Measurements from ENCODE around the gene AQP11.
"Not testable (repeated sequence)": the region's sequence is repeated elsewhere in the genome, so short reads cannot be mapped to it uniquely, and the experiment has no call there.

The AQP11 gene

GRCh38 chr11:77589521-77590193 lies at the start of gene AQP11:
Gene AQP11 (plus strand): TSS chr11:77589953. CDS start chr11:77589993, 40 bp downstream.
- peak; percentile 85 for ATAC-seq

DNA sequence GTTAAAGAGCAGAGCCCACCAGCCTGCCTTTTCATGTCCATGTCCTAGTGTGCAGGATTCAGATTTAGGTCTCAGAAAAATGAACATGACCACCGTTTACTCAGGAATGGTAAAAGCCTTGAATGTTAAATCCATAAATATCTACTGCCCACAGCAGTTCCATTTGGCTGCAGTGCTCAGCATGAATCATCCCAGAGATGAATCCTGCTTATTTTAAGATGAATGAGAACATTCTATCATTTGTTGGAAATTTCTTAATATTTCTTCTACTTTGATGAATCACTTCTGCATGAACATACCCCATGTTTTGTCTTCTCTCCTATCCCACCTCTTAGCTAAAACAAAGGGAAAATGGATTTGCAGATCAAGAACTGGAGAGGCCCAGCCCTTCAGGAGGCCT lies 47.5 kb upstream of the AQP11 start:
- ATAC-seq (no peak), DNase-seq (no peak)

More at GRCh38 chr11:77589521-77590193, at the start of gene AQP11:
- DNase-seq, result peak; percentile 77

- no peak for ATAC-seq
- no peak for DNase-seq
Measured at GRCh38 chr11:77547047-77547836, 42.5 kb upstream of the AQP11 start.

DNA sequence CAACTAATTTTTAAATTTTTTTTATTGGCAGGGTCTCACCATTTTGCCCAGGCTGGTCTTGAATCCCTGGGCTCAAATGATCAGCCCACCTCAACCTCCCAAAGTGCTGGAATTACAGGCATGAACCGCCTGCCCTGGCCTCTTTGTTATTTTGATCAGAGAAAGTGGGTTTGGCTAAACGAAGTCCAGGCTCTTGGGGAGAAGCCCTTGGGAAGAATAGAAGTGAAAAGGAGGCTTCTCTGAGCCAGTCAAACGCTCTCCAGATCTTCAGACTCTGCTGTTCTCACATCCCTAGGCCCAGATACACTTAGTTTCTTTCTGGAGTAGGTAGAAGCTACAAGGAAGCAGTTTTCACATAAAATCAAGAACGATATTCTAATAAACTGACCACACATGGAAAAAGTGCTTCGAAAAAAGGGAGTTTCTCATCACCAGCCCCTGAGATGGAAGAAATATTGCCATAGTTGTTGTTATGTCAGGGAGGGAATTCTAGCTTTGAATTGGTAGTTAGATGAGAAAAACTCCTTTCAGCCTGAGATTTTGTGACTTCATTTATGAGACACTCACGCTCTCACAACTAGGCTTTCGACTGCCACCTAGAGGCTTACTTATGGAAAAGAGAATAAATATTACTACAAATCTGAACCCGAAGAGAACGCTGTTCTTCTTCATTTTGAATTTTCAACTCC lies 41.7 kb upstream of the AQP11 start:
- ATAC-seq, result no peak
- peak; percentile 19 for DNase-seq

DNA sequence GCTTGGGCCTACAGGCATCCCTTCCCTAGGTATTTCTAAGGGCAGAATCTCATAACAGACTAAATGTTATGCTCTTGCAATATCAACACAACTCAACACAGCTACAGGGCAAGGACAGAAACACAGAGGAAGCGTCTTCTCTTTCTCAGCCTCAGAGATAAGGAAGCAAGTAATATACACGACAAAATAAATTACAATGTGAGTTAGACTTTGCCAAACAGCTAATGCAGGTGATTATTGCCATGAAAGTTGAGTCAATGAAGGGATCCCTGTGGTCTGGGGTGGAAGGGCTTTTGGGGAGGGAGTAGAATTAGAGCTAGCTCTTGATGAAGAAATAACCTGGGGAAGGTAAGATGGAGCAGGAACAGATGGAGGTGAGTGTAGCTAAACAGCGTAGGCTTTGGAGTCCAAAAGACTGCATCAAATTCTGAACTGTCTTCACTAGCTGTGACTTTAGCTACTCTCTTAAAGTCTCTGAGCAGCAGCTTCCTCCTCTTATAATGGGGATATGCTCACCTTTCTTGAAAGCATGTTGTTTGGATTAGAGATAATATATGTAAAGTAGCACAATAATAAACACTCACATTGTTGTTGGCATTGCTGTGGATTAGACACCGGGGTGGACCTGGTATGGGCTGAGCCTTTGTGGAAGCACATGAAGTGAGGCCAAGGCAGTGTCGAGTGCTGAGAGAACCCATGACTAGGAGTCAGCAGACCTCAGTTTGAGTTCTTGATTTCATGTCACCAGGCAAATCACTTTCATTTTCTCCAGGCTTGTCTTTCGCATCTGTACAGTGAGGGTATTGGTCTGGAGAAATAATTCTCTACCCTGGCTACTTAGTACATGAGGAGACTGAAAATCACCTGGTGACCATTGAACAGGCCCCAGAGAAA lies 41.0 kb upstream of the AQP11 start:
- DNase-seq (no peak), ATAC-seq (no peak)

DNA sequence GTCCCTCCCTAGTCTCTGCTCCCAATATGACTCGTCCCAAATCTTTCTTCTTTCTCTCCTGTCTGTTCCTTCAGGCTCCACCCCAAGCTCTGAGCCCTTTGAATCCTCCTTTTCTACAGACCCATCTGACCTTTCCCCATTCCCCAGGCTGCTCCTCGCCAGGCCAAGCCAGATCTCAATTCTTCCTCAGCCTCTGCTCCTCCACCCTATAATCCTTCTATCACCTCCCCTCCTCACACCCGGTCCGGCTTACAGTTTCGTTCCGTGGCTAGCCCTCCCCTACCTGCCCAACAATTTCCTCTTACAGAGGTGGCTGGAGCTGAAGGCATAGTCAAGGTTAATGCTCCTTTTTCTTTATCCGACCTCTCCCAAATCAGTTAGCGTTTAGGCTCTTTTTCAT lies 38.3 kb upstream of the AQP11 start:
- ATAC-seq, DNase-seq: not testable (repeated sequence)

- no peak for ATAC-seq
Measured at GRCh38 chr11:77557553-77557952, 32.2 kb upstream of the AQP11 start.

GRCh38 chr11:77558380-77558779 lies 31.4 kb upstream of the AQP11 start:
- no peak for DNase-seq
- no peak for ATAC-seq

More at GRCh38 chr11:77557553-77557952, 32.2 kb upstream of the AQP11 start:
- no peak for DNase-seq

- DNase-seq (no peak), ATAC-seq (no peak)
Measured at GRCh38 chr11:77559686-77560401, 29.9 kb upstream of the AQP11 start.

DNA sequence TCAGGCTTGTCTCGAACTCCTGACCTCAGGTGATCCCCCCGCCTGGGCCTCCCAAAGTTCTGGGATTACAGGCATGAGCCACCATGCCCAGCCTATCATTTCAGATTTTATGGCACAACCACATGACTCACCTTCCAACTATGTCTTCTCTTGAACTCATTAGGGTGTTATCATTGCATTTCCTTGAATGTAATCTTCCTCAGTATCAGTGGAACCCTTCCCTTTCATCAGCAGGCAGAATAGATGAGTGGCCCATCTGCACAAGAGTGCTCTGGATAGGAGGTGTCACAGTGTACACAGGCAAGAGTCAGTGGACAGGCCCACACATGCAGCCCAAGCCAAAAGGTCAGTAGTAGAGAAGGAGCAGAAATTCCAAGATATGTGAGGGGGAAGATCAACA lies 29.1 kb upstream of the AQP11 start:
- ATAC-seq, result no peak
- no peak for DNase-seq

GRCh38 chr11:77561257-77561656 lies 28.5 kb upstream of the AQP11 start:
- DNase-seq (no peak), ATAC-seq (no peak)

- ATAC-seq (no peak), DNase-seq (no peak)
Measured at GRCh38 chr11:77568306-77568705, 21.4 kb upstream of the AQP11 start.

- no peak for ATAC-seq
- DNase-seq, result no peak
Measured at GRCh38 chr11:77568916-77569675, 20.7 kb upstream of the AQP11 start.

GRCh38 chr11:77569676-77570070 lies 20.1 kb upstream of the AQP11 start:
- DNase-seq, result no peak
- no peak for ATAC-seq

- not testable (repeated sequence) for DNase-seq, ATAC-seq
Measured at GRCh38 chr11:77570896-77571295, 18.9 kb upstream of the AQP11 start.

- not testable (repeated sequence) for ATAC-seq, DNase-seq
Measured at GRCh38 chr11:77575428-77575827, 14.3 kb upstream of the AQP11 start.

DNA sequence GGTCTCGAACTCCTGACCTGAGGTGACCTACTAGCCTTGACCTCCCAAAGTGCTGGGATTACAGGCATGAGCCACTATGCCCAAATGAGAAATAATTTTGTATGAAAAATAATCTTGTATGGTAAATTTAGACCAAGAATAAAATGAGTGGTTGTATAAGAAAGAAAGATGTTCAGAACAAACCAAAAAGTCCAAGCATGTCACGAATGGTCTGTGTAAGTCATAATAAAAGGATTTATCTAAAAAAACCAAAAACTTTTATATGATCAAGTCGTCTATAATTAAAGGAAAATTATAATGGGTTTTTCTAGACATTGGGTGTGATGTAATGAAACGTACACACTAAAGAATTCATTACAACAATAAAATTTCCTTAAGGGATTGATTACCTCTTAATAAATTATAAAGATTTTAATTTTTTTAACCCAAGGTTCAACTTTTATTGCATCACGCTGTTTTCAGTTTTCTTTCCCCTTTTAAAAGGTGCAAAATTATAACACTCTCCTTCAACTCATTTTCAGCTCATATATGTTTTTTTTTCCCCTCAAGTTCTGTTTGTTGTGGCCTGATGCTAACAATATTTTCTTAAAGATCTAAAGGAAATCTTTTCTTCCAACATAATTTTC lies 8.9 kb upstream of the AQP11 start:
- DNase-seq, result peak; percentile 14
- no peak for ATAC-seq

GRCh38 chr11:77589181-77589520 lies 602 bp upstream of the AQP11 start:
- ATAC-seq, result peak; percentile 26

GRCh38 chr11:77590194-77590782 lies 535 bp downstream of the AQP11 start:
- ATAC-seq (no peak), DNase-seq (no peak)

More at GRCh38 chr11:77589181-77589520, 602 bp upstream of the AQP11 start:
- no peak for DNase-seq

GRCh38 chr11:77592727-77593126 lies 3.0 kb downstream of the AQP11 start:
- ATAC-seq, result no peak

More at GRCh38 chr11:77592727-77593126, 3.0 kb downstream of the AQP11 start:
- no peak for DNase-seq
